AG09309 (cell line): ENCODE measurements around the gene SYNGAP1.

Experiments used
- DNase-seq: peaks from one replicate; pipeline ENCODE4 v3.0.0-alpha.2; 2010; ENCODE audit warnings: low read depth
- H3K4me3 ChIP-seq: 2 replicates; pipeline ENCODE4 v1.5.1; 2011; ENCODE audit warnings: mild to moderate bottlenecking, low read depth, low read length, moderate library complexity; ENCODE audit not compliant: control insufficient read depth
- CTCF ChIP-seq: IDR thresholded peaks from 2 replicates; pipeline ENCODE4 v1.5.1; 2011; ENCODE audit warnings: mild to moderate bottlenecking, low read depth, low read length, inconsistent platforms; ENCODE audit not compliant: insufficient read depth, control insufficient read depth; ENCODE audit errors: missing control alignments

SYNGAP1 gene

GRCh38 chr6:33380272-33380981 lies 39.4 kb upstream of the SYNGAP1 start:
- no peak for DNase-seq
- TF ChIP-seq CTCF, result no peak
- H3K4me3 ChIP-seq, result no peak overlapping the region

GRCh38 chr6:33383427-33384185 lies 36.3 kb upstream of the SYNGAP1 start:
- DNase-seq, result no peak
- TF ChIP-seq CTCF, result no peak
- H3K4me3 ChIP-seq, result no peak overlapping the region

GRCh38 chr6:33384581-33385020 lies 35.3 kb upstream of the SYNGAP1 start:
- H3K4me3 ChIP-seq, result no peak overlapping the region
- DNase-seq, result peak; percentile 70
- peak; percentile 59 for TF ChIP-seq CTCF

GRCh38 chr6:33390173-33390572 lies 29.7 kb upstream of the SYNGAP1 start:
- no peak overlapping the region for H3K4me3 ChIP-seq
- DNase-seq, result no peak
- no peak for TF ChIP-seq CTCF

- no peak for TF ChIP-seq CTCF
- no peak for DNase-seq
- H3K4me3 ChIP-seq, result no peak overlapping the region
These were observed 29.0 kb upstream of the SYNGAP1 start for GRCh38 chr6:33390767-33391277.

GRCh38 chr6:33391278-33391921 lies 28.5 kb upstream of the SYNGAP1 start, which contains the start of gene KIFC1:
Gene KIFC1 (plus strand): TSS chr6:33391823. CDS start chr6:33391986, 163 bp downstream.
- H3K4me3 ChIP-seq, result peak within 1 kb of the TSS; percentile 90
- DNase-seq, result peak; percentile 99
- TF ChIP-seq CTCF, result peak; percentile 98
